Activated CD8-positive, alpha-beta T cell treated with anti-CD3 and anti-CD28 coated beads for 36 hours (primary cell): ENCODE measurements around the gene CDKN1A. TPM values are rescaled to one million over a fixed set of nuclear protein-coding genes. Genes with fewer than 3 reads are reported as not detected.
"Not testable (repeated sequence)": the region's sequence is repeated elsewhere in the genome, so short reads cannot be mapped to it uniquely, and the experiment has no call there.

Source experiments
- ATAC-seq: fragments of 200-7000 bp; cut with Tn5 transposase; one replicate; pipeline ENCODE4 v1.10.0; 2021; ENCODE audit warnings: mild to moderate bottlenecking, moderate library complexity
- CTCF ChIA-PET: fragments of 350-600 bp; sonication (Branson Sonifier 250); formaldehyde crosslinking; loops from one replicate; lab custom pipeline; 2021; ENCODE audit warnings: antibody characterized with exemption; lab: Charles Lee
- POLR2A ChIA-PET: fragments of 350-600 bp; sonication (Branson Sonifier 250); formaldehyde crosslinking; loops from one replicate; lab custom pipeline; 2021; ENCODE audit warnings: antibody characterized with exemption; lab: Charles Lee
- DNase-seq: peaks from one replicate; pipeline ENCODE4 v3.0.0-alpha.2; 2020
- H3K27ac Mint-ChIP-seq: one replicate; pipeline ENCODE4 v1.8.0; 2021; ENCODE audit warnings: mild to moderate bottlenecking, mixed read lengths
- H3K27me3 Mint-ChIP-seq: one replicate; pipeline ENCODE4 v1.8.0; 2021; ENCODE audit warnings: mixed read lengths
- H3K36me3 Mint-ChIP-seq: one replicate; pipeline ENCODE4 v1.8.0; 2021; ENCODE audit warnings: low read depth, mixed read lengths
- H3K4me1 Mint-ChIP-seq: one replicate; pipeline ENCODE4 v1.8.0; 2021; ENCODE audit warnings: low read depth, mixed read lengths
- H3K4me3 Mint-ChIP-seq: one replicate; pipeline ENCODE4 v1.8.0; 2021; ENCODE audit warnings: mild to moderate bottlenecking, moderate library complexity, mixed read lengths
- H3K9me3 Mint-ChIP-seq: one replicate; pipeline ENCODE4 v1.8.0; 2021; ENCODE audit warnings: mixed read lengths
- CTCF ChIP-seq: fragments of 200-600 bp; IDR thresholded peaks from one replicate; pipeline ENCODE4 v1.8.0; 2022; ENCODE audit warnings: antibody characterized with exemption, mild to moderate bottlenecking
- intact Hi-C: fragments of 100-400 bp; cut with micrococcal nuclease; formaldehyde crosslinking; loops from one replicate; pipeline ENCODE4 v1.10.0; 2022
- total RNA-seq, 2 experiments: library from RNA; stranded (reverse); gene quantifications; one replicate each; pipeline ENCODE4 v1.2.3, GENCODE V29; 2021

CDKN1A gene
- total RNA-seq, 2 experiments from 2014 or later, result 42.3 to 47.4 TPM

- TF ChIP-seq CTCF, result no peak
- no peaks in the 10 kb centered on the region for H3K4me1 Mint-ChIP-seq
- ATAC-seq, result peak; percentile 61
- H3K9me3 Mint-ChIP-seq, result no peaks in the 10 kb centered on the region
- ChIA-PET POLR2A (no interaction called here), CTCF (interaction anchor here (0.6 kb wide), 1 partner anchor 670 kb away, joined by 3 read pairs; no protein-coding TSS in a partner anchor)
- H3K4me3 Mint-ChIP-seq, result no peak overlapping the region
- H3K36me3 Mint-ChIP-seq, result no peaks in the 10 kb centered on the region
- H3K27ac Mint-ChIP-seq, result no peak overlapping the region
- DNase-seq, result no peak
- H3K27me3 Mint-ChIP-seq, result no peaks in the 10 kb centered on the region
- intact Hi-C loops, result no loop called here
These were observed 23.0 kb downstream of the CDKN1A start for GRCh38 chr6:36701401-36701991.

- Mint-ChIP-seq H3K9me3 (no peaks in the 10 kb centered on the region), H3K4me1 (no peaks in the 10 kb centered on the region), H3K27me3 (no peaks in the 10 kb centered on the region), H3K27ac (no peak overlapping the region), H3K36me3 (no peaks in the 10 kb centered on the region), H3K4me3 (no peak overlapping the region)
- ATAC-seq, result no peak
- POLR2A ChIA-PET, result no interaction called here
- TF ChIP-seq CTCF, result no peak
- CTCF ChIA-PET, result no interaction called here
- no peak for DNase-seq
- intact Hi-C loops, result no loop called here
These were observed 24.1 kb downstream of the CDKN1A start for GRCh38 chr6:36702656-36703055.

DNA sequence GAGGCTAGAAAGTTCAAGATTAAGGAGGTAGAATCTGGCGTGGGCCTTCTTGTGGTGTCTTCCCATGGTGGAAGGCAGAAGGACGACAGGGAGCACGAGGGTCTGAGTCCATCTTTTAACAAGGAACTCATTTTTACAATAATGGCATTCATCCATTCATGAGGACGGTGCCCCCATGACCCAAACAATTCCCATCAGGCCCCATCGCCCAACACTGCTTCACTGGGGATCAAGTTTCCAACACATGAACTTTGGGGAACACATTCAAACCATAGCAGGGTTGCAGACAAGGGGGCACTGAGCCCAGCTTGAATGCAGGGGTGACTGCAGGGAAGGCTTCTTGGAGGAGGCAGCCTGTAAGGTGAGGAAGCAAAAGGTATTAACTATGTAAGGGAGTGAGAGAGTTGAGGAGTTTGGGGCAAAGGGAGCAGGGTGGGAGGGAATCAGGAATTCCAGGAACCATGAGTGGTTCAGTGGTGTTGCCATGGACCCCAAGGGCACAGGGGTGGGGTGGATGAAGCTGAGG, 24.6 kb downstream of the CDKN1A start:
- intact Hi-C loops, result no loop called here
- no peak for ATAC-seq
- H3K9me3 Mint-ChIP-seq, result no peaks in the 10 kb centered on the region
- H3K27ac Mint-ChIP-seq, result no peak overlapping the region
- no peak for TF ChIP-seq CTCF
- DNase-seq, result no peak
- no peaks in the 10 kb centered on the region for H3K4me1 Mint-ChIP-seq
- H3K27me3 Mint-ChIP-seq, result no peaks in the 10 kb centered on the region
- no peak overlapping the region for H3K4me3 Mint-ChIP-seq
- no peaks in the 10 kb centered on the region for H3K36me3 Mint-ChIP-seq
- CTCF ChIA-PET, result interaction anchor here (0.9 kb wide), 1 partner anchor 56 kb away, joined by 3 read pairs; no protein-coding TSS in a partner anchor
- POLR2A ChIA-PET, result no interaction called here

DNA sequence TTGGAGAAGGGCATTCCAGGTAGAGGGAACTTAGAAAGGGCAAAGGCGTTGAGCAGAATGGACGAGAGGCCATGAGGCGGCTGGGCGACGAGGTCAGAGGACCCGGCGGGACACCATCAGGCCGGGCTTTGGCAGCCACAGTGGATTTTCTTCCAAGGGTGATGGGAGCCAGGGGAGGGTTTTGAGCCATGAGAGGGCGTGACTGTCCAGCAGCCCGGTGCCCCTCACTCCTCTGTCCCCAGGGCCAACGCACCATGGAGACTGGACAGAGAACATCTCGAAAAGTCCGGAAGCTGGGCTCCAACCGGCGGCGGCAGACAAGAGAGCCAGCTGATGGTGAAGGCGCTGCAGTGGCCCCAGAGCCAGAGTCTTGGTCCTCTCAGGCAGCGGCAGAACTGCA, 25.5 kb downstream of the CDKN1A start:
- no peaks in the 10 kb centered on the region for H3K9me3 Mint-ChIP-seq
- CTCF ChIA-PET, result interaction anchor here (0.9 to 1.7 kb wide), 2 partner anchors 55 to 80 kb away, joined by 3 to 6 read pairs; no protein-coding TSS in a partner anchor
- POLR2A ChIA-PET, result no interaction called here
- ATAC-seq (no peak), DNase-seq (no peak)
- TF ChIP-seq CTCF, result no peak
- H3K36me3 Mint-ChIP-seq, result no peaks in the 10 kb centered on the region
- intact Hi-C loops, result no loop called here
- H3K4me3 Mint-ChIP-seq, result no peak overlapping the region
- H3K27ac Mint-ChIP-seq, result no peak overlapping the region
- H3K4me1 Mint-ChIP-seq, result no peaks in the 10 kb centered on the region
- no peaks in the 10 kb centered on the region for H3K27me3 Mint-ChIP-seq

GRCh38 chr6:36704961-36705577, 26.6 kb downstream of the CDKN1A start:
- H3K4me3 Mint-ChIP-seq, DNase-seq, H3K27ac Mint-ChIP-seq, H3K9me3 Mint-ChIP-seq, H3K27me3 Mint-ChIP-seq, H3K4me1 Mint-ChIP-seq, POLR2A ChIA-PET, ATAC-seq, intact Hi-C loops, H3K36me3 Mint-ChIP-seq: not testable (repeated sequence)
- CTCF ChIA-PET, result interaction anchor here (0.7 to 1.7 kb wide), 2 partner anchors 10 to 81 kb away, joined by 3 to 6 read pairs; no protein-coding TSS in a partner anchor
